ENCODE results near the gene TXK.
A peak's percentile ranks its signal among the peaks of the same experiment; 100 is the strongest.

TXK gene

GRCh38 chr4:48021100-48021499 is 113.0 kb downstream of the TXK start:
- DNase-seq (ENCODE audit: low read depth, low spot score) = no peak

- DNase-seq (ENCODE audit: low read depth, low spot score) = no peak
Observed at GRCh38 chr4:48018112-48018511, 115.9 kb downstream of the TXK start.

GRCh38 chr4:48017108-48017571 is 116.9 kb downstream of the TXK start:
- peak; percentile 87 for DNase-seq (ENCODE audit: low read depth, low spot score)
